HG02610 (cell line): ENCODE results near the gene TRPM5.
"Not testable (repeated sequence)": the region's sequence is repeated elsewhere in the genome, so short reads cannot be mapped to it uniquely, and the experiment has no call there.

Source experiments
- ATAC-seq: cut with Tn5 transposase; IDR thresholded peaks from one replicate; pipeline ENCODE4 v1.9.1; 2021; ENCODE audit warnings: mild to moderate bottlenecking, moderate library complexity; ENCODE audit not compliant: unreplicated experiment

Gene TRPM5, protein sequence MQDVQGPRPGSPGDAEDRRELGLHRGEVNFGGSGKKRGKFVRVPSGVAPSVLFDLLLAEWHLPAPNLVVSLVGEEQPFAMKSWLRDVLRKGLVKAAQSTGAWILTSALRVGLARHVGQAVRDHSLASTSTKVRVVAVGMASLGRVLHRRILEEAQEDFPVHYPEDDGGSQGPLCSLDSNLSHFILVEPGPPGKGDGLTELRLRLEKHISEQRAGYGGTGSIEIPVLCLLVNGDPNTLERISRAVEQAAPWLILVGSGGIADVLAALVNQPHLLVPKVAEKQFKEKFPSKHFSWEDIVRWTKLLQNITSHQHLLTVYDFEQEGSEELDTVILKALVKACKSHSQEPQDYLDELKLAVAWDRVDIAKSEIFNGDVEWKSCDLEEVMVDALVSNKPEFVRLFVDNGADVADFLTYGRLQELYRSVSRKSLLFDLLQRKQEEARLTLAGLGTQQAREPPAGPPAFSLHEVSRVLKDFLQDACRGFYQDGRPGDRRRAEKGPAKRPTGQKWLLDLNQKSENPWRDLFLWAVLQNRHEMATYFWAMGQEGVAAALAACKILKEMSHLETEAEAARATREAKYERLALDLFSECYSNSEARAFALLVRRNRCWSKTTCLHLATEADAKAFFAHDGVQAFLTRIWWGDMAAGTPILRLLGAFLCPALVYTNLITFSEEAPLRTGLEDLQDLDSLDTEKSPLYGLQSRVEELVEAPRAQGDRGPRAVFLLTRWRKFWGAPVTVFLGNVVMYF (N-terminal part only)

GRCh38 chr11:2443881-2444820 lies at the start of gene TRPM5:
TSS of gene TRPM5 (minus strand) at chr11:2444514. CDS start at chr11:2423036, 21,478 bp downstream.
- ATAC-seq: no peak

DNA sequence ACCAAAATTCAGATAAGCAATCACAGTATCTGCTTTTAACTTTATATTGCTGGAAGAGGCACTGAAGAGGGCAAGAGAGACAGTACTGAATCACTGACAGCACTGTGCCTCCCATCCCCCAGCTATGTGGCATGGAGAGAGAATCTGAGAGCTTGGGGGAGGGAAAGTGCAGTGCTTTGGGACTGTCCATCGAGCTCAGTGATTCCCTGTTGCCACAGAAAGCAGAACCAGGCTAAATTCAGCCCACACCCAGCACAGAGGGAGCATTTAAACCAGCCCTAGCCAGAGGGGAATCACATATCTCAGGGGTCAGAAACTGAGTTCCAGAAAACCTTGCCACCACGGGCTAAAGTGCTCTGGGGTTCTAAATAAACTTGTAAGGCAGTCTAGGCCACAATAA lies 44.8 kb upstream of the TRPM5 start:
- ATAC-seq: no peak

DNA sequence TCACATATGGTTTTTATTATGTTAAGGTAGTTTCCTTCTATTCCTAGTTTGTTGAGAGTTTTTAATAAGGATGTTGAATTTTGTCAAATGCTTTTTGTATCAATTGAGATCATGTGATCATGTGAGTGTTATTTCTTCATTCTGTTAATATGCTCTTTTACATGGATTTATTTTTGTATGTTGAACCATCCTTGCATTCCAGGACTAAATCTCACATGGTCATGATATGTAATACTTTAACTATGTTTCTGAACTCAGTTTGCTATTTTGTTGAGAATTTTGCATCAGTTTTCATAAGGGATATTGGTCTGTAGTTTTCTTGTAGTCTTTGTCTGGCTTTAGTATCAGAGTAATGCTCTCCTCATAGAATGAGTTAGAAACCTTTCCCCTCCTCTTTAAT lies 43.7 kb upstream of the TRPM5 start:
- ATAC-seq: no peak

DNA sequence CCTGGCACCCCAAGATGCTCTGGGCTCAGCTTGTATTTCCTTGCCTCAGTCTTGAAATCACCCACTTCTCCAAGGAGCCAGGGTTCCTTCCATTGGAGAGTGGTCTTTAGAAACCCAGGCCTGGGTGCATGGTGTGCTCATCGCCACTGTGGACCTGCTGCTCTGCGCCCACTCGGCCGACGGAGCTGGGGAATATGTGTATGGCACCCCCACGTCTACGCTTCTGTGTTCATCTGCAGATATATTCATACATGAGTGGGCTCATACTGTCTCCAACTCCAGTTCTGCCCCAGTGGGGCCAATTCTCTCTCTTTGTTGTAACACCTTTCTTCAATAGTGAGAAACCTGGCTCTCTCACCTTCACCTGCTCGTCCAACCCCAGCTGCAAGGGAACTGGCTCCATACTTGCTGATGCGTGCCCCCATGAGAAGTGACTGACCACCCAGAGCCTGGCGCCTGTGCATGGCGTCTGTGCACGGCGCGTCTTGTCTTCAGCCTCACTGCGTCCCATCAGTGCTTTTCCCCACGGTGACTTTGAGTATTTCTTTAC lies 40.3 kb upstream of the TRPM5 start:
- no peak for ATAC-seq

GRCh38 chr11:2483426-2483825 lies 39.1 kb upstream of the TRPM5 start:
- ATAC-seq: no peak

- no peak for ATAC-seq
Observed at GRCh38 chr11:2482745-2483144, 38.4 kb upstream of the TRPM5 start.

DNA sequence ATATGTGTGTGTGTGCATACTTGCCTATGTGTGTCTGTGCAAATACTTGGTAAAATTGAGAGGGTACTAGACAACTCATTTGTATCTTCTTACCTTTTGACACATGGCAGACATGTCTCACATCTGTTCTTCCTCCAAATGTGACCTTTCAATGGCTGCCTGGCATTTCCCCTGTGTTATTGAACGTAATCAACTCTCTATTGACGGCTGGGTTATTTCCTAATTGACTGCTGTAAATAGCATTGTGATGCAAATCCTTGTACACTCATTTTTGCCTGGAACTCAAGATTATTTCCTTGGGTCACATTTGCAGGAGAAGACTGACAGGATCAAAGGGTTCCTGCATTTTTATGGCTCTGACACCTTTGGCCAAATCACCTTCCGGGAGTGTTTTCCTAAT lies 37.9 kb upstream of the TRPM5 start:
- ATAC-seq: no peak

DNA sequence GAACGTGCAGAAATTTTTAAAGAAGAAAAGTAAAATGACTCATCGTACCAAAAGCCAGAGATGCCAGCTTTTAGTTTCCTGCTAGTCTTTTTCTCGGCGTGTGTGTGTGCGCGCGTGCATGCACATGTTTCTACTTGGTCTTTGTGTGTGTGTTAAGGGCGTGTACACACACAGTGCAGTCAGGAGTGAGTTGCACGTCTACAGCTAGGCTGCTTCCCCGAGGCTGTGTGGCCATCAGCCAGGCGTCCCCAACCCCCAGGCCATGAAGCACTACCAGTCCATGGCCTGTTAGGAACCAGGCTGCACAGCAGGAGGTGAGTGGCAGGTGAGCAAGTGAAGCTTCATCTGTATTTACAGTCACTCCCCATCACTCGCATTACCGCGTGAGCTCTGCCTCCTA lies 36.9 kb upstream of the TRPM5 start:
- no peak for ATAC-seq

DNA sequence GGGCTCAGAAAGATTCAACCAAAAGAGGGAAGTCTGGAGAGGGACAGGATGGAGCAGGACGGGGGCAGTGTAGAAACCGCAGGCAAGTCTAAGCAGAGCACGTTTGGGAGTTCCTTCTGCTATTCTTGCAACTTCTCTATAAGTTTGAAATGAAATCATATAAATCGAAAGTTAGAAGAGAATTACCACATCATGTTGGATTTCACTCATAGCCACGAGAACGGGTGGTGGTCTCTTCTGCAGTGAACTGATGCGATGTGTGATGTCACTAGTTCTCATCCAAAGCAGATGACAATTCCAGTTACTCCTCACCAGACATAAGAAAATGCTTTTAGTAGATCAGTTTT lies 36.5 kb upstream of the TRPM5 start:
- ATAC-seq: no peak

DNA sequence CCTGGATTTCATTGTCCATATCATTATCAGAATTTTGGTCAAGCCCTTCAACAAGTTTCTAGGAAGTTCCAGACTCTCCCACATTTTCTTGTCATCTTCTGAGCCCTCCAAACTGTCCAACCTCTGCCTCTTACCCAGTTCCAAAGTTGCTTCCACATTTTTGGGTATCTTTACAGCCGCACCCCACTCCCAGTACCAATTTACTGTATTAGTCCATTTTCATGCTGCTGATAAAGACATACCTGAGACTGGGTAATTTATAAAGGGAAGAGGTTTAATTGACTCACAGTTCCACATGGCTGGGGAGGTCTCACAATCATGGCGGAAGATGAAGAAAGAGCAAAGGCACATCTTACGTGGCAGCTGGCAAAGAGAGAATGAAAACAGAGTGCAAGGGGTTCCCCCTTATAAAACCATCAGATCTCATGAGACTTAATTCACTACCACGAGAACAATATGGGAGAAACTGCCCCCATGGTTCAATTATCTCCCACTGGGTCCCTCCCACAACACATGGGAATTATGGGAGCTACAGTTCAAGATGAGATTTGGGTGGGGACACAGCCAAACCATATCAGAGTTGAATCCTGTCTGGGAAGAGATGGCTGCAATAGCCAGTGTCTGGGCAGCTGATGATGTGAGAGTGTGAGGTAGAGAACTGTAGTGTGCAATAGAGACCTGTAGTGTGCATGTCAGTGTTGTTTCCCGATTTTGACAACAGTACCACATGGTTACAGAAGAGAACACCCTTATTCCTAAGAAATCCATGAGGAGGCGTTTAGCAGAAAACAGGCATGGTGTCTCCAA lies 36.0 kb upstream of the TRPM5 start:
- not testable (repeated sequence) for ATAC-seq

GRCh38 chr11:2477936-2478335 lies 33.6 kb upstream of the TRPM5 start:
- ATAC-seq: no peak

GRCh38 chr11:2477254-2477653 lies 32.9 kb upstream of the TRPM5 start:
- ATAC-seq: no peak

DNA sequence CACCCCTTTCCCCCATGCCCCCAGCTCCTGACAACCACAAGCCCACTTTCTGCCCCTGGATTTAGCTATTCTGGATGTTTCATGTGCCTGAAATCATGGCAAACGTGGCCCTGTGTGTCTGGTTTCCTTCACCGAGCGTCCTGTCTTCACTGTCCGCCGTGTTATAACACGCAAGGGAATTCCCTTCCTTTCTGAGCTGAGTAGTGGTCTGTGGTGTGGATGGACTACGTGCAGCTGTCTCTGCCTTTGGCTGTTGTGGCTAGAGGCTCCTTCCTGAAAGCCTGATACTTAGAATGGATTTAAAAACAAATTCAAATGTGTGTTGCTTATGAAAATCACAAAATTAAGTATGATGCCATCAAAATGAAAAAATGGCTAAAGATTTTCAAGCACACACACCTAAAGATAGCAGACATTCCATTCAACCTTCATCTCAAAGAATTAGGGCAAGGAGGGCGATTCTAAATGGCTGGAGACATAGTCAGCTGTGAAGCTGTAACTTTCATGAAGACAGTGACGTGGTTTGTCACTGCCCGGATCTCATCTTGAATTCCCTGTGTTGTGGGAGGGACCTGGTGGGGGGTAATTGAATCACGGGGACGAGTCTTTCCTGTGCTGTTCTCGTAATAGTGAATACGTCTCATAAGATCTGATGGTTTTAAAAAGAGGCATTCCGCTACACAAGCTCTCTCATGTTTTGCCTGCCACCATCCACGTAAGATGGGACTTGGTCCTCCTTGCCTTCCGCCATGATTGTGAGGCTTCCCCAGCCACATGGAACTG lies 31.0 kb upstream of the TRPM5 start:
- no peak for ATAC-seq

DNA sequence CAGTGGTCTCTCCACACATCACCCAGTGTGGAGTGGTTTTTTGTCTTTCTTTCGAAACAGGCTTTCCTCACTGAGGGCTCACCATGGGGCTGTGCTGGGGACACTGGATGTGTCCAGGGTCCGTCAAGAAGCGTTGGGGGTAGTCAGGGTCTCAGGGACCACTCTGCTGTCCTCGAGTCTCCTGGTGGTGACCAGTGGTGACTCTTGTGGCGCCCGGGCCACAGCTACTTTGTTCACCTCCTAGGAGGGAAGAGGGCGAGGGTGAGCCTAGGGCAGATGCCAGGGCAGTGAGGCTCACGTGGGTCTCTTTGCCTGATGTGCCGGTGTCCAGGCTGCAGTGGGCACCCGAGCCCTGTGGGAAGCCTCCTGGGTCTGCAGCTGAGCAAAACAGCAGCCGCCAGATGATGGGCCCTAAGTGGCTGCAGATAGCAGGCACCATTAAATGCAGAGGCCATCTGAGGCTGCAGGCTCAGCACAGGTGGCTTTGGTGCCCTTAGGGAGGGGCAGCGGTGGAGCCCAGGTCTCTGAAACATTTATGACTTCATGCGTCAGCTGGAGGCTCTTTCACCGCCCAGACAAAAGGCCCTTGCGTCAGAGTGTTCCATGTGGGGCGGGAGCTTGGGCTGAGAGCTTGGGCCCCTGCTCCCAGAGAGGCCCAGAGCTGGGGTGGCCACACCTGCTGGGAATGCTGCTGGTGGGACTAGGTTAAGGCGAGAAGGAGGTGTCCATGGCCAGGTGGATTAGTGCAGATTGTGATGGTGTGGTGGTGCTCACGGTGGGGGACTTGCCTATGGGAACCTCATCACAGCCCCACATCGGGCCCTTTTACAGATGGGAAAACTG lies 30.0 kb upstream of the TRPM5 start:
- no peak for ATAC-seq

GRCh38 chr11:2473361-2474058 lies 29.2 kb upstream of the TRPM5 start:
- no peak for ATAC-seq

GRCh38 chr11:2472428-2473186 lies 28.3 kb upstream of the TRPM5 start:
- no peak for ATAC-seq

GRCh38 chr11:2471804-2472096 lies 27.4 kb upstream of the TRPM5 start:
- no peak for ATAC-seq
